Effector memory CD4-positive, alpha-beta T cell (primary cell): ENCODE data around the gene LDLRAD4.

Experiments used
- DNase-seq, 3 donors: peaks; one replicate each; pipeline ENCODE4 v3.0.0-alpha.2; 2020
- H3K27ac ChIP-seq: 2 replicates; pipeline ENCODE4 v1.7.0; 2013; ENCODE audit warnings: mild to moderate bottlenecking, low read length, moderate library complexity; ENCODE audit not compliant: insufficient read depth, poor library complexity, severe bottlenecking
- H3K27me3 ChIP-seq: replicated peaks from 2 replicates; pipeline ENCODE4 v1.7.0; 2013; ENCODE audit warnings: mild to moderate bottlenecking, low read length; ENCODE audit not compliant: insufficient read depth, control insufficient read depth, poor library complexity, severe bottlenecking
- H3K36me3 ChIP-seq: 2 replicates; pipeline ENCODE4 v1.7.0; 2013; ENCODE audit warnings: mild to moderate bottlenecking, low read length, moderate library complexity; ENCODE audit not compliant: control insufficient read depth, insufficient read depth
- H3K4me1 ChIP-seq: 2 replicates; pipeline ENCODE4 v1.7.0; 2013; ENCODE audit warnings: low read length, mild to moderate bottlenecking; ENCODE audit not compliant: control insufficient read depth, insufficient read depth, poor library complexity, severe bottlenecking
- H3K4me3 ChIP-seq: 2 replicates; pipeline ENCODE4 v1.7.0; 2013; ENCODE audit warnings: low read length, low read depth, mild to moderate bottlenecking; ENCODE audit not compliant: insufficient read depth, poor library complexity, severe bottlenecking
- H3K9me3 ChIP-seq: 2 replicates; pipeline ENCODE4 v1.7.0; 2013; ENCODE audit warnings: mild to moderate bottlenecking, low read length, moderate library complexity; ENCODE audit not compliant: control insufficient read depth

The LDLRAD4 gene

GRCh38 chr18:13399511-13399910 lies 181.0 kb downstream of the LDLRAD4 start:
- Histone ChIP-seq H3K27ac (no peak overlapping the region), H3K4me3 (no peak overlapping the region), H3K9me3 (no peaks in the 10 kb centered on the region), H3K27me3 (no peaks in the 10 kb centered on the region), H3K4me1 (no peaks in the 10 kb centered on the region), H3K36me3 (no peaks in the 10 kb centered on the region)
- no peak for DNase-seq

DNA sequence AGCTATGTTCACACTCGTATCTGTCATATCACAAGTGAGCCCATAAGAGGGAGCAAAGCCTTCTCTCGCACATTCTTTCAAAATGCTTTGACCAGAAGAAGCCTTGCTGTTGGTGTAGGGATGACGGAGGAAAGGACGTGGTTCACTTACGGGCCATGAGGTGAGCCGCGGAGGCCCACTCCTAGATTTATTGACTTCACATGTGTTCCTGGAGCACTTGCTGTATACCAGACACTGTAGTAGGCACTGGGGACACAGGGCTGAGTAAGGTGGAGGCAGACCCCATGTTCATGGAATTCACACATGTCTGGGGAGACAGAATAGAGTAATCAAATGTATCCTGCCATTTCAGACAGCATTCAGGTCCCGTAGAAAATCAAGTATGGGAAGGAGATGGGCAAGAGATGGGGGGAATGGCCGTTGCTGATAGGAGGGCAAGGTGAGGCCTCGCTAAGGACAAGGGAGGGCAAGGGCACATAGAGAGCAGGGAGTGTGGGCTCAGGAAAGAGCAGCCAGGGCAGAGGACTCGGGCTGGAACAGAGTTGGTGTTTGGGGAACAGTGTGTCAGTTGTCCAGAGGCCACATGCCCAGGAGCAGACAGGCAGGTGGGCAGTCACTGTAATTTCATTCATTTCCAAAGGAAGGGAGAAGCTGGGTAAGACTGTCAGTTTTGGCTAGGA lies 182.2 kb downstream of the LDLRAD4 start:
- Histone ChIP-seq H3K27me3 (no peaks in the 10 kb centered on the region), H3K36me3 (no peaks in the 10 kb centered on the region), H3K4me1 (no peaks in the 10 kb centered on the region), H3K4me3 (no peak overlapping the region), H3K27ac (no peak overlapping the region), H3K9me3 (no peaks in the 10 kb centered on the region)
- DNase-seq = no peak

DNA sequence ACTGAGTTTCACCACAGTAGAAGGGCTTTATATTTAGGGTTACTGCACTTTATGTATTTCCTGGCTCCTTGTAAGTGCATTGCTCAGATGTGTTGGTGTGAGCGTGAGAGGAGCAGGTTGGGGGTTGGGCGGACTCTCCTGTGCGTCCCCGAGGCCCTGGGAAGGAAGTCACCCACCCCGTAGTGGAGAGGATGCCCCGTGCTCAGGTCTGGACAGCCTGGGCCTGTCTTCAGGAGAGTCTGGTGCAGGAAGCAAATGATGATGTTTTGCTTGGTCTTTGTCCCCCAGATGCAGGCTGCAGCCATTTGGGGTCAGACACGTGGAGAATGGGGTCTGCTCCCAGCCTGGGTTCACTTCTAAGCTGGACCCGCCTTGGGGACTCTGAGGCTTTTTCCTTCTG lies 182.8 kb downstream of the LDLRAD4 start:
- DNase-seq = no peak
- Histone ChIP-seq H3K27ac (no peak overlapping the region), H3K9me3 (no peaks in the 10 kb centered on the region), H3K36me3 (no peaks in the 10 kb centered on the region), H3K4me3 (no peak overlapping the region), H3K27me3 (no peaks in the 10 kb centered on the region), H3K4me1 (no peaks in the 10 kb centered on the region)

DNA sequence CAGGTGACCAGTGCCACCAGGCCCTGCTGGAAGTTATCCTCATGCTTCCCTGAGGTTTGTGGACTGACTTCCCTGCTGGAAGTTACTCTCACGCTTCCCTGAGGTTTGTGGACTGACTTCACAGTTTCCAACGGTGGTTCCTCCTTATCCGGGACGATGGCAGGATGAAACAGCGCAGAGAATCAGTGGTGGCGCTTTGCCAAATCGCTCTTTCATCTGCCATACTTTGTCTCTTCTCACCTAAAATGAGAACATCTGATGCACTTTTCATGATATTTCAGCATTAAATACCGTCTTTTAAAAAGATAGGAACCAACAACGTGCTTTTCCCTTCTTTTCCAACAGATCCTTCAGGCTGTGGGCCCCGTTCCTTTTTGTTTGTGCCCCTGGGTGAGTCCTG lies 183.3 kb downstream of the LDLRAD4 start:
- Histone ChIP-seq H3K36me3 (no peaks in the 10 kb centered on the region), H3K4me1 (no peaks in the 10 kb centered on the region)
- DNase-seq = no peak

DNA sequence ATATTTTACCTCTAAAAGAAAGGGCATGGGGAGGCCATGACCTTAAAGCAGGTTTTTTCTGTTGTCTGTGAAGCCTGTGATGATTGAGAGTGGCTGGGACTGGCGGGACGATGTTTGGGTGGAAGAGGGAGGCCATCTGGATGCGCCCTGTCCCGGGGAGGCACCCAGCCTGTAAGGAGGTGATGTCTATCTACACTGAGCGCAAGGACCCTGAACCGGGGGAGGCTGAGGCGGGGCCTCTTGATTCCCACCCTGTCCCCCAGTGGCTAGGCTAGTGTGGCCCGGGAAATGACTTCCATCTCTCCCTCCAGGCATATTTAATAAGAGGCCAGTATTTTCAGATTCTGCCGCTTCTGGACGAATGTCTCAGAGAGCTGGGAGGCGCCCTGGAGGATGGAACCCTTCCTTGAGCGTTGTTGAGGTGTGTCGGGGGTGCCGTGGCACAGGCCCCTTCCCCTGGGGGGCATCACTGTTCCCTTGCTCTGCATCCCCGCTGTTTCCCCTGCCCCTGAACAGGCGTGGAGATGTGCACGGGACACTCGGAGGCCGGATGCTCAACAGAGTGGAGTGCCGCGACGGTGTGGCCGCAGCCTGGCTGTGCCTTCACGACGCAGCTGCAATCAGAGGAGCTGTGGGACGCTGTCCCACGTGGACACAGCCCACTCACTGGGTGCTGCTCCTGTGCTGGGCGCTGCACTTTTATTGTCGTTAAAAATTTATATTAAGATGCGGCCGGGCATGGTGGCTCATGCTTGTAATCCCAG lies 185.4 kb downstream of the LDLRAD4 start:
- Histone ChIP-seq H3K4me3 (no peak overlapping the region), H3K27me3 (no peaks in the 10 kb centered on the region), H3K36me3 (no peaks in the 10 kb centered on the region), H3K27ac (no peak overlapping the region), H3K4me1 (no peaks in the 10 kb centered on the region), H3K9me3 (no peaks in the 10 kb centered on the region)
- no peak for DNase-seq

More for the DNA sequence above, 183.3 kb downstream of the LDLRAD4 start:
- Histone ChIP-seq H3K27me3 (no peaks in the 10 kb centered on the region), H3K27ac (no peak overlapping the region), H3K9me3 (no peaks in the 10 kb centered on the region), H3K4me3 (no peak overlapping the region)

DNA sequence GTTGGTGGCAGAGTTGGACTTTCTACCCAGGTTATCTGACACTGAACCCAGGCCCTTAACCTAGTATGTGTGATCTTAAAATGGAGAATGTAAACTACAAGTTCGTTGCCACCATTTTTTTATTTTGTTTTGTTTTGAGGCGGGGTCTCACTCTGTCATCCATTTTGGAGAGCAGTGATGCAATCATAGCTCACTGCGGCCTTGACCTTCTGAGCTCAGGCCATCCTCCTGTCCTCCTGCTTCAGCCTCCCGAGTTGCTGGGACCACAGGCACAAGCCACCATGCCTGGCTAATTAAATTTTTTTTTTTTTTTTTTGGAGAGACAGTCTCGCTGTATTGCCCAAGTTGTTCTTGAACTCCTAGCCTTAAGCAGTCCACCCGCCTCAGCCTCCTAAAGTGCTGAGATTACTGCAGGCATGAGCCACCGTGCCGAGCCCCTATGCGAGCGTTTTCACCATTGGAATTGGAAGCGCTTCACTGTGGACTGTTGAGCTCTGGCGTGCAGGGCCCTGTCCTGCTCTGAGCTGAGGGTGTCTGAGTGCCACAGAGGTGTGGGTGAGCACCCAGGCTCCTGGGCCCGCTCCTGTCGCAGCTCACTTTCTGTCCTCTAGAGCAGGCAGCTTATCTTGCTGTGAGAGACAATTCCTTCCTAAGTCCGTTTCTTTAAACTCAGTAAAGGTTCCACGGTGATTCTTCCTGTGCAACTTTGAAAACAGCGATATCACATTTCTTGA lies 186.9 kb downstream of the LDLRAD4 start:
- Histone ChIP-seq H3K27ac (no peak overlapping the region), H3K4me1 (no peaks in the 10 kb centered on the region)

GRCh38 chr18:13406049-13406615 lies 187.6 kb downstream of the LDLRAD4 start:
- Histone ChIP-seq H3K27me3 (no peaks in the 10 kb centered on the region), H3K9me3 (no peaks in the 10 kb centered on the region)
- DNase-seq = no peak

More for the DNA sequence above, 186.9 kb downstream of the LDLRAD4 start:
- H3K4me3 ChIP-seq = no peak overlapping the region
- DNase-seq = no peak
- no peaks in the 10 kb centered on the region for H3K27me3 ChIP-seq
- no peaks in the 10 kb centered on the region for H3K36me3 ChIP-seq
- no peaks in the 10 kb centered on the region for H3K9me3 ChIP-seq

DNA sequence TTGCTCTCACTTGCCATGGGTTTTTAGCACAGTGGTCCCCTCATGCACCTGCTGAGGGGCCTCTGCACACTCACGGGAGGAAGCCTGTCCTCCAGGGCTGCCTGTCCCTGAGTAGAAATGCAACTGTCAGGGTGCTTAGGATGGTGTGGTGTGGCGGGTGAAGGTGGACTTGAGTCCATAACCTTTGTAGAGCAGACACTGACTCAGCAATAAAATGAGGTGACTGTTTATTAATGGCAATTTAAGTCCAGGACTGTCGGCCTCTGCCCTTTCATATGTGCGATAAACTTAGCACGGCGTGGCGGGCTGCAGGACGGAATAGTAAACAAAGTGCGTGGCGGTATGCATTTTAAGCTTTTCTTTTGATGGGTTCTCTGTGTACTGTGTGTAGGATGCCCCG lies 188.2 kb downstream of the LDLRAD4 start:
- H3K27ac ChIP-seq = no peak overlapping the region
- no peak for DNase-seq
- H3K9me3 ChIP-seq = no peaks in the 10 kb centered on the region
- no peaks in the 10 kb centered on the region for H3K27me3 ChIP-seq
- H3K4me3 ChIP-seq = no peak overlapping the region
- H3K4me1 ChIP-seq = no peaks in the 10 kb centered on the region
- peaks cover 2% of the 10 kb centered on the region for H3K36me3 ChIP-seq

More at GRCh38 chr18:13406049-13406615, 187.6 kb downstream of the LDLRAD4 start:
- Histone ChIP-seq H3K4me1 (no peaks in the 10 kb centered on the region), H3K36me3 (no peaks in the 10 kb centered on the region), H3K4me3 (no peak overlapping the region), H3K27ac (no peak overlapping the region)

GRCh38 chr18:13407484-13407883 lies 188.9 kb downstream of the LDLRAD4 start:
- Histone ChIP-seq H3K27ac (no peak overlapping the region), H3K4me3 (no peak overlapping the region), H3K36me3 (peaks cover 9% of the 10 kb centered on the region), H3K4me1 (no peaks in the 10 kb centered on the region), H3K27me3 (no peaks in the 10 kb centered on the region), H3K9me3 (no peaks in the 10 kb centered on the region)
- no peak for DNase-seq
